ENCODE measurements around the gene CEACAM21.

DNA sequence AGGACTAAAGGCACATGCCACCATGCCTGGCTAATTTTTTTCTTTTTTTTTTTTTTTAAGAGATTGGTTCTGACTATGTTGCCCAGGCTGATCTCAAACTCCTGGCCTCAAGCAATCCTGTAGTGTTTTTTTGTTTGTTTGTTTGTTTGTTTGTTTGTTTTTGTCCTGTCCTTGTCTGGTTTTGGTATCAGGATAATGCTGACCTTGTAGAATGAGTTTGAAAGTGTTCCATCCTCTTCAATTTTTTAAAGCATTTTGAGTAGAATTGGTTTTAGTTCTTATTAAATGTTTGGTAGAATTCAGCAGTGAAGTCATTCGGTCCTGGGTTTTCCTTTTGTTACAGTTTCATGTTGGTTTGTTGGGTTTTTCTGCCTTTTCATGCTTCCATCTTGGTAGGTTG lies 31.7 kb downstream of the CEACAM21 start:
- TF ChIP-seq, protein P1, sequence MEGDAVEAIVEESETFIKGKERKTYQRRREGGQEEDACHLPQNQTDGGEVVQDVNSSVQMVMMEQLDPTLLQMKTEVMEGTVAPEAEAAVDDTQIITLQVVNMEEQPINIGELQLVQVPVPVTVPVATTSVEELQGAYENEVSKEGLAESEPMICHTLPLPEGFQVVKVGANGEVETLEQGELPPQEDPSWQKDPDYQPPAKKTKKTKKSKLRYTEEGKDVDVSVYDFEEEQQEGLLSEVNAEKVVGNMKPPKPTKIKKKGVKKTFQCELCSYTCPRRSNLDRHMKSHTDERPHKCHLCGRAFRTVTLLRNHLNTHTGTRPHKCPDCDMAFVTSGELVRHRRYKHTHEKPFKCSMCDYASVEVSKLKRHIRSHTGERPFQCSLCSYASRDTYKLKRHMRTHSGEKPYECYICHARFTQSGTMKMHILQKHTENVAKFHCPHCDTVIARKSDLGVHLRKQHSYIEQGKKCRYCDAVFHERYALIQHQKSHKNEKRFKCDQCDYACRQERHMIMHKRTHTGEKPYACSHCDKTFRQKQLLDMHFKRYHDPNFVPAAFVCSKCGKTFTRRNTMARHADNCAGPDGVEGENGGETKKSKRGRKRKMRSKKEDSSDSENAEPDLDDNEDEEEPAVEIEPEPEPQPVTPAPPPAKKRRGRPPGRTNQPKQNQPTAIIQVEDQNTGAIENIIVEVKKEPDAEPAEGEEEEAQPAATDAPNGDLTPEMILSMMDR (IDR thresholded peaks at IDR 0.05), result no peak
- no peak for TF ChIP-seq POLR2A (IDR thresholded peaks at IDR 0.05)
